Activated CD4-positive, alpha-beta T cell treated with anti-CD3 and anti-CD28 coated beads for 24 hours (primary cell): Measurements from ENCODE around the gene VOPP1.
A peak's percentile ranks its signal among the peaks of the same experiment; 100 is the strongest.

ENCODE experiments used
- DNase-seq, 2 donors: peaks; one replicate each; pipeline ENCODE4 v3.0.0-alpha.2; 2020; ENCODE audit warnings: low read depth in 2 of 2

VOPP1 gene

GRCh38 chr7:55554038-55554437 lies 18.3 kb downstream of the VOPP1 start:
- no peak for DNase-seq

- DNase-seq, result no peak
These were observed 19.3 kb downstream of the VOPP1 start for GRCh38 chr7:55553024-55553345.

DNA sequence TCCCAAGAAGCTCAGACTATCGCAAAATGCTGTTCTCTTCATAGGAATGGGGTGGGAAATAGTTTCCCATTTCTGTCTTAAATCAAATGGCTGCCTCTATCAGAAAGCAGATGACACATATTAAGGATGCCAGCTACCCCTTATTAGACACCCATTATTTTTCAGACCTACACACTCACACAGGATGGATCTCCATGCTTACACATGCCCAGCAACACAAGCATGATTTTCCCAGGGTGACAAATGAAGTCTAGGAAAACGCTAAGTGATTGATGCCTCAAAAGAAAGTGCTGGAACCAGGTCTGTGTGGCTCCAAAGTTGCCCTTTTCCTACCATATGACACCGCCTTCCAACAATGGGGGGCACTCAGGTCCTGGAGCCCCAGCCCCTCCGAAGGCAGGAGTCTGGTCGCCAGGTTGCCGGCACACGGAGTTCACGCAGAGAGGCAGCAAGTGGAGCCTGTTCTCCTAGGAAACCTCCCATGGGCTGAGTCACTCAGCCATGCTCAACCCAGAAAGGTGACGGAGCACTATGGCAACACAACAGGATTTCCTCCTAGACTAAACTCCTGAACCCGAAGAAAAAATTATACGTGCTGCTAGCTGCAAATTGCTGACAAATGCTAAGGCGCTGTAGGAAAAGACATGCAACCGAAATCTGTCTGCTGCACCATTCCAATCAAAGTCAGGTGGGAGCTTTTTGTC lies 19.8 kb downstream of the VOPP1 start:
- DNase-seq, result no peak

GRCh38 chr7:55550841-55551537 lies 21.3 kb downstream of the VOPP1 start:
- no peak for DNase-seq

- no peak for DNase-seq
These were observed 22.2 kb downstream of the VOPP1 start for GRCh38 chr7:55550010-55550663.

GRCh38 chr7:55549457-55549856 lies 22.8 kb downstream of the VOPP1 start:
- DNase-seq, result no peak

- DNase-seq, result no peak
These were observed 24.0 kb downstream of the VOPP1 start for GRCh38 chr7:55548295-55548731.

- DNase-seq, result no peak
These were observed 25.5 kb downstream of the VOPP1 start for GRCh38 chr7:55546814-55547213.

- no peak for DNase-seq
These were observed 26.8 kb downstream of the VOPP1 start for GRCh38 chr7:55545496-55545895.

GRCh38 chr7:55540226-55540858 lies 32.0 kb downstream of the VOPP1 start:
- DNase-seq, result no peak

GRCh38 chr7:55539380-55539779 lies 32.9 kb downstream of the VOPP1 start:
- DNase-seq, result no peak

GRCh38 chr7:55538538-55538937 lies 33.8 kb downstream of the VOPP1 start:
- no peak for DNase-seq

DNA sequence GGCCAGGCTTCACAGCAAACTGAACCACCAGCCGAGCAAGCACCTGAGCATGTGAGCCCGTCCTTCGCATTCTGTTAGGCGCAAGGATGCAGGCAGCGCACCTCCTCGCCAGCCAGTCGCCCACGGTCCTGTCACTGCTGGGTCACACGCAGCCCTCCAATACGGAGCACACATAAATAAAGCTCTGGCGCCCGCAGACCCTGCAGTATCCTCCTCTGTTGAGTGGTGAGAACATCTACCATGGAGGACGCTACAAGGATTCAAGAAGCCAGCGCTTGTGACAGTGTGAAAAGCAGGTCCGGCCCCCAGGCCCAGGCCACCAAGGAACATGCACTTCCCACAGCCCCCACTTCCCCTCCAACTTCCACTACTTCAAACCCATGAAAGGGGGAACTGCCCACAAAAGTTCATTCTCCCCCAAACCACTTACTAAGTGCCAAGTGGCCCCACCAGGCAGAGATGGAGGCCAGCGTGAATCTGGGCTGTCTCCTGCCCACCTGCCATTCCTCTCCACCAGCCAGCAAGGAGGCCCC lies 34.8 kb downstream of the VOPP1 start:
- DNase-seq, result no peak

GRCh38 chr7:55536619-55537457 lies 35.5 kb downstream of the VOPP1 start:
- no peak for DNase-seq

DNA sequence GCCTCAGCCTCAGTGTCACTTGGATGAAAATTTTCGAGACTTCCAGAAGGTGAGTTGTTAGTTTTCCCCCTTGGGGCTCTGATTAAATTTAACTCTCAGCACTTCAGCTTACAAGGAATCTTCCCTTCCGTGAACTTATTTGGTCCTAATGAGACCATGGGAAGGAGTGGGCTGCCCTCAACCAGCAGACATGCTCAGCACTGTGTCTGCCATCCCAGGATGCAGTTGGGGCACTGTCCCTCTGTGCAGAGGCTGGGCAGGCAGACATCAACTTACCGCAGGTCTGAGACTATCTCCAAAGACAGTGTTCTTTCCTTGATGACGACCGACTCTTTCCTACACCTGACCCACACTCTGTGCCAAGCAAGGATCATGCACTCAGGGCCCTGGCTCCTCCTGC lies 36.7 kb downstream of the VOPP1 start:
- no peak for DNase-seq

DNA sequence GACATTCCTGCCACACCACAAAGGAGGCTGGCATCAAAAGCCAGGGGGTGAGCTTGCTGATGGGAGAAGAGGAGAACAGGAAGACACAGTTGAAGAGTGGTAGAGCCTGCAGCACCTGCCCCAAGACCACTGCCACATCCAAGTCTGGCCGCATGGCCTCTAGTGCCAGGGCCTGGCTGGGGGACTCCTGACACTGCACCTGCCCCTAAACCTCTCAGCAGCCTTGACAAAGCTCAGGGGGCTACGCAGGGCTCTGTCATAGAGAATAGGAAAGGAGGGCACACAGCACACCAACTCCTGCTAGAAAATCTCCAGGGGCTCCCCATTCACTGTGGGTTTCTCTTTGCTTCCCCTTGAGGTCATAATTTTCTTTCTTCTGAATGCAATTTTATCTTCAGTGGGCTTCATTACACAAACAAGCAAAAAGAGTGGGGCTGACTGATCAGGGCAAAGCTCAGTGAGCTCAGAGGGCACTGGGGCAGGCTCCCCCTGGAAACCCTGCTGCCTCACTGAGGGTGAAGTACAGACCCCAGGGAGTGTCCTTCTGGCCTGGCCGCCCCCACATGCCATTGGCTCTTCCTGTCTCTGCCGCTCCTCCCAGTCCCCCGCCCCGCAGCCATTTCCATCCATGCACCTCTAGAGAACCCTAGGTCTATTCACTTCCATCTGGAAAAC lies 37.2 kb downstream of the VOPP1 start:
- no peak for DNase-seq

DNA sequence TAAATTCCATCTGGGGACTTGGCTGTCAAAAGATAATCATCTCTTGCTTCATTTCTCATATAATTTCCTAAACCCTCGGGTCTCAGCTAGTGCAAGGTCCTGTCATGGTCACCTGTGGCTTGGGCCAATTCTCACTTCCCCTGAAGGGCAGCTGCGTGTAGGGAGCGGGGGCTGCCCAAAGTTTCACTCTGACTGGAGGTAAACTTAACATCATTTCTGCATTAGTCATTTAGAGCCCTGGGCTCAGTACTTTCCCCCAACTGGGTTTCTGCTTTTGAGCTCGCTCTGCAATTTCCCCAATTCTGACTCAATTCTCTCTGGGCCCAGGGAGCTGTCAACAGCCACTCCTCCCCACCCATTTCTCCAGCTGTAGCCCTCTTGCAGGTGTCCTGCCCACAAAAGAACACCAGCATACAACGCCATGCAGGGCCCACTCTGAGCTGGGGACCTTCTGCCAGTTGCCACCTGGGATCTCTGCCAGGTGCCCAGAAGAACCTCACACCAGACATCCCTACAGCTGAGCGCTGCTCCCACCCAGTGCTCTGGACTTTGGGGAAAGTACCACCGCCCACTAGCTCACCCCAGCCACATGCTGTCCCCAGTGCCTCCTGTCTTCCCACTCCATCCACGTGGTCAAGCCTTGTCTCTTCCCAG lies 37.9 kb downstream of the VOPP1 start:
- DNase-seq, result peak; percentile 50 to 66

- no peak for DNase-seq
These were observed 38.6 kb downstream of the VOPP1 start for GRCh38 chr7:55533729-55534080.

DNA sequence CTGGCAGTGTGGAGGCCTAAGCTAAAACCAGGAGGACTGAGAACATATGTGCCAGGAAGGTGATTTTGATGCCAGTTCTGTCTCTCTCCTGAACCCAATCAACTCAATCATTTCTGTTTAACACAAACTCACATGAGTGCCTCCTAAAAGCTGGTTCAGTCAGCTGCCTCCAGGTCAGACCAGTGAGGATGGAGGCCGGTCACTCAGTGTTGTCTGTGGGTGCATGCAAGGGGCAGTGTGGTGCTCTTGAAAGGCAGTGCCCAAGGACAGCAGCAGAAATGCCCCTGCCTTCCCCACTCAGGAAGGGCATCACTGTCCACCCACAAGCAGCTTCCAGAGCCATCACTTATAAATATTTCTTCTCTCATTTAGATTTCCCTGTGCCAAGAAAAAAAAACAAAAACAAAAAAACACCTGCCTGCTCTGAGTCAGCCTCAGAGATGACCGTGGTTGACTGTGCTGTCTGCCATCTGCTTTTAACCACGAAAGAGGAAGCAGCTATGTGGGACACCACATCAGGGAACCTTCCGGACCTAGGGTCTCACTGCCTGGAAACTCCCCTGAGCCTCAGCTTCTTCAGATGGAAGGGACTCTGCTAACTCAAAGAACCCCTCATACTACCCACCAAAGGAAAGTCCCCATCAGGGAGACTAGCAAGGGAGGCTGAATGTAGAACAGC lies 39.1 kb downstream of the VOPP1 start:
- DNase-seq, result peak; percentile 46
